HEK293T (cell line): ENCODE data around the gene SPAAR.

Experiments
- CTCF ChIA-PET: fragments of 350-600 bp; formaldehyde crosslinking; extraction: SDS; loops from one replicate; lab custom pipeline; 2021; ENCODE audit warnings: antibody characterized with exemption, inconsistent platforms; lab: Yijun Ruan, JAX
- POLR2A ChIA-PET: fragments of 350-600 bp; formaldehyde crosslinking; extraction: SDS; loops from one replicate; lab custom pipeline; 2020; ENCODE audit warnings: antibody characterized with exemption, inconsistent platforms; lab: Yijun Ruan, JAX
- DNase-seq: peaks from one replicate; pipeline ENCODE4 v3.0.0; 2012; ENCODE audit warnings: mixed read lengths; ENCODE audit errors: extremely low spot score
- ARNT ChIP-seq: fragments of 450-650 bp; IDR thresholded peaks from 2 replicates; pipeline ENCODE4 v1.6.1; 2017; ENCODE audit warnings: mild to moderate bottlenecking
- BHLHE40 ChIP-seq: fragments of 450-650 bp; IDR thresholded peaks from 2 replicates; pipeline ENCODE4 v1.6.1; 2016; ENCODE audit warnings: mild to moderate bottlenecking, moderate library complexity, borderline replicate concordance
- CTBP1 ChIP-seq: fragments of 450-650 bp; IDR thresholded peaks from 2 replicates; pipeline ENCODE4 v1.6.1; 2016; ENCODE audit warnings: borderline replicate concordance
- ELF4 ChIP-seq: fragments of 450-650 bp; IDR thresholded peaks from 2 replicates; pipeline ENCODE4 v1.6.1; 2017; ENCODE audit warnings: antibody characterized with exemption
- FOXA1 ChIP-seq: fragments of 450-650 bp; IDR thresholded peaks from 2 replicates; pipeline ENCODE4 v1.6.1; 2016; ENCODE audit warnings: mild to moderate bottlenecking
- FOXK2 ChIP-seq: fragments of 450-650 bp; IDR thresholded peaks from 2 replicates; pipeline ENCODE4 v1.6.1; 2016; ENCODE audit warnings: mild to moderate bottlenecking
- FOXM1 ChIP-seq: fragments of 450-650 bp; IDR thresholded peaks from 2 replicates; pipeline ENCODE4 v1.6.1; 2017; ENCODE audit warnings: mild to moderate bottlenecking, borderline replicate concordance
- HDGF ChIP-seq: fragments of 450-650 bp; IDR thresholded peaks from 2 replicates; pipeline ENCODE4 v1.6.1; 2017; ENCODE audit warnings: antibody characterized with exemption, borderline replicate concordance
- L3MBTL2 ChIP-seq: fragments of 450-650 bp; conservative IDR thresholded peaks from 2 replicates; pipeline ENCODE4 v1.6.1; 2016; ENCODE audit warnings: mild to moderate bottlenecking
- LEF1 ChIP-seq: fragments of 450-650 bp; IDR thresholded peaks from 2 replicates; pipeline ENCODE4 v1.6.1; 2017; ENCODE audit warnings: mild to moderate bottlenecking, borderline replicate concordance
- NFRKB ChIP-seq: fragments of 450-650 bp; IDR thresholded peaks from 2 replicates; pipeline ENCODE4 v1.6.1; 2016; ENCODE audit warnings: mild to moderate bottlenecking, moderate library complexity
- SP1 ChIP-seq: fragments of 450-650 bp; IDR thresholded peaks from 2 replicates; pipeline ENCODE4 v1.6.1; 2017
- SUZ12 ChIP-seq: fragments of 450-650 bp; IDR thresholded peaks from 2 replicates; pipeline ENCODE4 v1.6.1; 2016; ENCODE audit warnings: mild to moderate bottlenecking
- TARDBP ChIP-seq: fragments of 450-650 bp; IDR thresholded peaks from 2 replicates; pipeline ENCODE4 v1.6.1; 2016
- ZNF384 ChIP-seq: fragments of 450-650 bp; IDR thresholded peaks from 2 replicates; pipeline ENCODE4 v1.6.1; 2016
- TF ChIP-seq, protein P1 (sequence below): fragments of 450-650 bp; IDR thresholded peaks from 2 replicates; pipeline ENCODE4 v1.6.1; 2016

SPAAR gene

DNA sequence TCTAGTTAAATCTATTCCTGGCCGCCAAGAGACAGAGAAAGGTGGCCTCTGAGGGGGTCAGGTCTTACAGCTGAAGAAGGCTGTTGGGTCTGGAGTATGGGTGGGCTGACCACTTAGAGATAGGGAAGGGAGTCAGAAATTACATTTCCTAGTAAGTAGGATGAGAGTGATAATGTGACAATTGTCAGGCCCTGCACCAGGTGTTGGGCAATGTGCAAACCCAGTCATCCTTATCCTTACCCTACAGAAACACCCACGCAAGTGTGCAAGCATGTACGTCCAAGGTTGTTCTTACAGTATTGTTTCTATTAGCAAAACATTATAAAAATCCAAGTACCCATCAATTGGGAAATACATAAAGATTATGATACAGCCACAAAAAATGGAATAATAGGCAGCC is 9.5 kb downstream of the SPAAR start:
- TF ChIP-seq, protein P1, sequence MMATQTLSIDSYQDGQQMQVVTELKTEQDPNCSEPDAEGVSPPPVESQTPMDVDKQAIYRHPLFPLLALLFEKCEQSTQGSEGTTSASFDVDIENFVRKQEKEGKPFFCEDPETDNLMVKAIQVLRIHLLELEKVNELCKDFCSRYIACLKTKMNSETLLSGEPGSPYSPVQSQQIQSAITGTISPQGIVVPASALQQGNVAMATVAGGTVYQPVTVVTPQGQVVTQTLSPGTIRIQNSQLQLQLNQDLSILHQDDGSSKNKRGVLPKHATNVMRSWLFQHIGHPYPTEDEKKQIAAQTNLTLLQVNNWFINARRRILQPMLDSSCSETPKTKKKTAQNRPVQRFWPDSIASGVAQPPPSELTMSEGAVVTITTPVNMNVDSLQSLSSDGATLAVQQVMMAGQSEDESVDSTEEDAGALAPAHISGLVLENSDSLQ: no peak
- DNase-seq: no peak
- POLR2A ChIA-PET: no interaction called here
- CTCF ChIA-PET: interaction anchor here (0.9 kb wide), 1 partner anchor 8 kb away, joined by 3 read pairs; no protein-coding TSS in a partner anchor

DNA sequence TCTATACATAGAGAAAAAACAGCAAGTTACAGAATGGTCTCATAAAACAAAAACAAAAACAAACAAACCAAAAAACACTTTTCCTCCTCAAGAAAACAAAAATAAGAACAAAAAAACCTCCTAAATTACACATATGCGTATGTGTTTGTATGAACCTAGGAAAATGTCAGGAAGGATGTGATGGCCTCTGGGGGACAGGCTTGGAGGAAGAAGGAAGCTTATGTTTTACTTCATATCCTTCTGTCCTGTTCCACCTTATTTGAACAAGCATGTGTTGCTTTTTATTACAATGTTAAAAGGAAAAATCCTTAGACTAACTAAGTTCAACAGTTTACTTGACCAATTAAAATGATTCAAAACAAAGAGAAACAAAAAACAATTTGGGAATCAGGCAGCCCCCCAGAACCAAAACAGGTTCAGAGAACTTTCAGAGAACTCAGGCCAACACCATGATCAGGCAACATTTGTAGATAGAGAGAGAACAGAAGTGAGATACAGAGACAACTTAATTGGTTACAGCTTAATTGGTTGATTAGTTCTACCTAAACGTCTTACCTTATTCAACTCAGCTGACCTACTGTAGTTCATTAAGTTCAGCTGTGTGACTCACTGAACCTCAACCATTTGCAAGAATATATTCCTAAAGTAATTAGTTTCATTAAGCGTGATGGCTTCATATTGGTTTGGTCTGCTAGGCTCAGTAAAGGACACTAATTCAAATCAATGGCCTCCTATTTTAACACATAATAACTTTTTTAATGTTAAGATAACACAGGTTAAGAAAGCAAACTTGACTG is 10.1 kb downstream of the SPAAR start:
- DNase-seq: no peak
- TF ChIP-seq BHLHE40: no peak
- no peak for TF ChIP-seq FOXM1
- no peak for TF ChIP-seq CTBP1
- no peak for TF ChIP-seq SUZ12
- TF ChIP-seq L3MBTL2: no peak
- no peak for TF ChIP-seq FOXA1
- TF ChIP-seq ARNT: no peak
- POLR2A ChIA-PET: no interaction called here
- CTCF ChIA-PET: interaction anchor here (0.9 kb wide), 1 partner anchor 8 kb away, joined by 3 read pairs; no protein-coding TSS in a partner anchor

DNA sequence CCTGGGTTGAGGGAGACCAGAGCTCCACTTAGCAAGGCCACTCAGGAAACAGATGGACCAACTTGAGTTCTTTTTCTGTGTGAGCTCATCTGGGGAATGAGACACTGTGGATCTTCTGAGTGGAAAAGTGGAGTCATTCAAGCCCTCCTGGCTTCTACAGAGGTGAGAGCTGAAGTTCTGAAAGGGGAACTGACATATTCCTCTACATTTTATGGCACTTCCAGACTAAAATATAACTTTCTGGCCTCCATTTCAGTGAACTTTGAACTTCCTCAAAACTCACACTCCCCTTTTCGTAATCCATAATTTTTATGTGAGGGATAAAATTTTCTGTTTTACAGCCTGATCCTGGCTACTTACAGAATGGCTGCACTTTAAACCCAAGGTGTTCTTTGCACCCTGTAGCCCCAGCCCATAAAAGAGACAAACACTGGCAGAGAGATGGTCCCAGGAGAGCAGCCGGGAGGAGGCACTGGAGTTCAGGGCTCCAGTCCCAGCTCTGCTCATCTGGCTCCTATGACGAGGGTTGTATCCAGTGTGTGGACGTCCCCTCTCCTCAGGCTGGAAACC is 10.8 kb downstream of the SPAAR start:
- ChIA-PET CTCF (interaction anchor here (1.3 kb wide), 1 partner anchor 15 kb away, joined by 4 read pairs; no protein-coding TSS in a partner anchor), POLR2A (no interaction called here)
- no peak for DNase-seq
- no peak for TF ChIP-seq FOXM1
- TF ChIP-seq BHLHE40: no peak
- no peak for TF ChIP-seq LEF1
- TF ChIP-seq ELF4: no peak
- no peak for TF ChIP-seq HDGF
- TF ChIP-seq FOXA1: no peak
- TF ChIP-seq FOXK2: no peak
- no peak for TF ChIP-seq SP1
- TF ChIP-seq, protein P1: no peak
- TF ChIP-seq L3MBTL2: no peak

DNA sequence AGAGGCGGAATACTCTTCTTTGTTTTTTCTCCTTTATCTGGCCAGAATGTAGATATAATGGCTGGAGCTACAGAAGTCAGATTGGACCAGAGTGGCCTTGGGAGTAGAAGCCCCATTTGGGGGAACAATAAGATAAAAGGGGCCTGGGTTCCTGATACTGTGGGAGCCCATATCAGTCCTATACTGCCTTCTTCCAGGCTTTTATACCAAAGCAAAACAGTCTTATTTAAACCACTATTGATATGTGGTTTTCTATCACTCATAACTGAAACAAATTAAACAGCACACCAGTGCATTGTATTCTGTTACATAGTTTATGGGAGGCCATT is 14.3 kb downstream of the SPAAR start:
- ChIA-PET POLR2A (no interaction called here), CTCF (no interaction called here)
- TF ChIP-seq HDGF: no peak
- TF ChIP-seq SUZ12: no peak
- no peak for DNase-seq

DNA sequence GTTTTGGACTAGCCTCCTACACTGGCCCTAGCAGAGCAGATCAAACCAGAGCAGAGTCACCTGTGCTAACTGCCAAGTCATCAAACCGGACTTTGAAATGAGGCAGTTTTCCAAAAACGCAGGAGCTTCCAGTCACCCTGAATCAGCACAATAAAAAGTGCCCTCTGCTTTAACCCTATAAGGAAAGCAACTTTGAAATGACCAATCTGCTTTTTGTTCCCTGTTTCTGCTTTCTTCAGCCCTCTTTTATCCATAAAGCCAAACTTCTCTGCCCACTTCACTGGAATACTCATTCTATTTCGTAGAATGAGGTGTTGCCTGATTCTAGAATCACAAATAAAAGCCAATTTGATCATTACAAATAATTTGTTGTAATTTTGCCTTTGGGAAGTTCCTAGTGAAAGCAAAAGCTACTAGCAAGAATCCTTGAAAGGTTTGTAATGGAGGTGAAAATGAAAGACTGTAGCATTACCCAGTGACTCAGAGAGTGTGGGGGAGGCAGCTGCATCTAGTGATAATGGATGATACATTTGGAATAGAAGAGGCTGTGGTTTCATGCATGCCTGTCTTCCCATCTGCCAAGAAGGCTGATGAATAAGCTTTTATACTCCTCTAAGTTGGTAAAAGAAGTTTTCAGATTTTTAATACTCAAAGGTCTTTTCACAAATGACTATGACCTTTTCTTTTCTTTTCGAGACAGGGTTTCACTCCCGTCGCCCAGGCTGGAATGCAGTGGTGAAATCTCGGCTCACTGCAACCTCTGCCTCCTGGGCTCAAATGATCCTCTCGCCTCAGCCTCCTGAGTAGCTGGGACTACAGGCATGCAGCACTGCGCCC is 14.9 kb downstream of the SPAAR start:
- POLR2A ChIA-PET: no interaction called here
- CTCF ChIA-PET: no interaction called here
- no peak for DNase-seq
- TF ChIP-seq ELF4 (no peak), L3MBTL2 (no peak), SUZ12 (no peak), NFRKB (no peak), ZNF384 (no peak), SP1 (no peak), TARDBP (no peak), FOXK2 (no peak), FOXM1 (no peak), FOXA1 (no peak), HDGF (no peak), ARNT (no peak), LEF1 (no peak), BHLHE40 (no peak), CTBP1 (no peak)
- TF ChIP-seq, protein P1: no peak

DNA sequence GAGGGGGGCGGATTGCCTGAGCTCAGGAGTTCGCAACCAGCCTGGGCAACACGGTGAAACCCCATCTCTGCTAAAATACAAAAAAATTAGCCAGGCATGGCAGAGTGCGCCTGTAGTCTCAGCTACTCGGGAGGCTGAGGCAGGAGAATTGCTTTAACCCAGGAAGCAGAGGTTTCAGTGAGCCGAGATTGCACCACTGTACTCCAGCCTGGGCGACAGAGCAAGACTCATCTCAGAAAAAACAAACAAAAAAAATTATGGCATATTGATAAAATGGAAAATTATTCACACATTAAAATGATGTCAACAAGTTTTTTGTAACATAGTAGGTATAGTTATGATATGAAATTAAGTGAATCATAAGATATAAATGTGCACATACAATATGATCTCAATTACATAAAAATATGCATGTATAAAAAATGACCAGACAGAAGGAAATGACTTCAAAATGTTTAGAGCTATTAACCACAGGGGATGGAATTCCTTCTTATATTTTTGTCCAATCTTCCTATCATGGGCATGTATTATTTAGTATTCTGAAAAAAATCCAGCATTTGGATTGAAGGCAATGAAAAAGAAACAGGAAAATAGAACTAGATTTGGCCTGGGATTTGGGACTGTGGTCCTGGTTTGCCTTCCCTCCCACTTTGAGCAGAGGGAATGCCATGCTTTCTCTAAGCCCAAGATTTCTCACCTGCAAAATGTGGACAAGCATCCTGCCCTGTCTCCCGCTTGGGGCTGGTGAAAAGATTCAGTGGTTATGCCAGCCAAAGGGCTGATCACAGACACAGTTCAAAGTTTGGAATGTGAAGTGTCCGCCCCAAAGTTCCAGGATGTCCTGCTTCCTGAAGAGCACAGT is 19.5 kb downstream of the SPAAR start:
- DNase-seq: no peak
- ChIA-PET POLR2A (no interaction called here), CTCF (no interaction called here)
- TF ChIP-seq, protein P1: no peak
- TF ChIP-seq FOXK2: no peak
